Embryonic facial prominence (tissue), 1 donor: Measurements from ENCODE around the gene NLGN4Y.

Source experiments
- DNase-seq: peaks from one replicate; pipeline ENCODE4 v3.0.0-alpha.2; 2016; ENCODE audit errors: extremely low spot score

The NLGN4Y gene

DNA sequence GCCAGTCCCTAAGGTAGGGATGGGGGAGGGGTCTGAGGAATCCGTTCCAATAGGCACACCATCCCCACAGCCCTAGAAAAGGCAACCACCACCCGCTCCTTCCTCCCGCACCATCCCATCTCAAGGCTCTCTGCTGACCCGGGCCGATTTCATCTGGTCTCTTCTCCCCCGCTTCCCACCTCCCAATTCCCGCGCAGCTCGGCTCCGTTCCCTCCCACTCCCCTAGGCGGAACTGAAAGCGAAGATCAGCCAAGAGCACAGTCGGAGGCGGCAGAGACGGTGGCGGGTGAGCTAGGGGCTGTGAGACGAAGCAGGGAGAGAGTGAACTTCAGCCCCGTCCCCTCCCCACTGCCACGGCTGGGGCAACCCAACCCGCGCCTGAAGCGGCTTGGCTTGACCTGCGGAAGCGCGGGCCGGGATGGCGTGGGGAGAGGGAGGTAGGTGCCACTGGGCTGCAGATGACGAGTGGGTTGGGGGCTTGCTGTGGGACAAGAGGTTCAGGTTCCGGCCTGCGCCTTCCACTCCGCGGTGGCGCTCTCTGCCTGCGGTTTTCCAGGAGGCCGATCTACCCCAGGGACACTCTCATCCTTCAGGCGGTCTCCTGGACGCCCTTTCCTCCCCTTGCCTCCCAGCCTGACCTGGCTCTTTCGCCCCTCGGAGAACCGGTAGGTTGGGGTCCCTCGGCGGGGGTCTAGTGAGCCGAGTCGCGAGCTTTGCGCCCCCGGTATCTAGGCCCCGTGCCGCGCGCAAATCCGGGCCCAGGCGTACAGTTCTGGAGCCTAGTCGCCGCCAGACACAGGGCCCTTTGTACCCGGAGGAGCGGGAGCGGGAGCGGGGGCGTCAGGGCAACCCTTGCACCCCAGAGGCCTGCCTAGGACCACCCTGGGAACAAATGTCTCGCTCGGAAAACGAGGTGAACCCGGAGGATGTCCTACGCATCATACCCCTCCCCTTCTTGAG is at the start of gene NLGN4Y:
Gene NLGN4Y (plus strand): TSS at position 258 of the 960 bp plus-strand sequence. CDS start 97,591 bp downstream, outside the sequence.
- DNase-seq = peak; percentile 17

GRCh38 chrY:14485935-14486334 is 38.4 kb upstream of the NLGN4Y start:
- DNase-seq = no peak

- no peak for DNase-seq
Measured at GRCh38 chrY:14490226-14490625, 34.1 kb upstream of the NLGN4Y start.

GRCh38 chrY:14498071-14498470 is 26.3 kb upstream of the NLGN4Y start:
- DNase-seq = no peak

- no peak for DNase-seq
Measured at GRCh38 chrY:14504592-14504991, 19.7 kb upstream of the NLGN4Y start.

- DNase-seq = no peak
Measured at GRCh38 chrY:14522379-14522950, 1.9 kb upstream of the NLGN4Y start.

GRCh38 chrY:14523491-14524271 is 648 bp upstream of the NLGN4Y start:
- DNase-seq = no peak

- no peak for DNase-seq
Measured at GRCh38 chrY:14525315-14525714, 986 bp downstream of the NLGN4Y start.

DNA sequence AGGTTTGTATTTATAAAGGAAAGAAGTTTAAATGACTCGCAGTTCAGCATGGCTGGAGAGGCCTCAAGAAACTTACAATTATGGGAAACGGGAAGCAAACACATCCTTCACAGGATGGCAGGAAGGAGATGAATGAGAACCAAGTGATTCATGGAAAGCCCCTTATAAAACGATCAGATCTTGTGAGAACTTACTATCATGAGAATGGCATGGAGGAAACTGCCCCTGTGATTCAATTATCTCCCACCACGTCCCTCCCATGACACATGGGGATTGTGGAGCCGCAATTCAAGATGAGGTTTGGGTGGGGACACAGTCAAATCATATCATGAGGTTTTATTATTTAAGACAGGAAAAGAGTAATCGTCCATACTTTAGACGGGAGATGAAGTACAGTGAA is 4.0 kb downstream of the NLGN4Y start:
- DNase-seq = no peak

DNA sequence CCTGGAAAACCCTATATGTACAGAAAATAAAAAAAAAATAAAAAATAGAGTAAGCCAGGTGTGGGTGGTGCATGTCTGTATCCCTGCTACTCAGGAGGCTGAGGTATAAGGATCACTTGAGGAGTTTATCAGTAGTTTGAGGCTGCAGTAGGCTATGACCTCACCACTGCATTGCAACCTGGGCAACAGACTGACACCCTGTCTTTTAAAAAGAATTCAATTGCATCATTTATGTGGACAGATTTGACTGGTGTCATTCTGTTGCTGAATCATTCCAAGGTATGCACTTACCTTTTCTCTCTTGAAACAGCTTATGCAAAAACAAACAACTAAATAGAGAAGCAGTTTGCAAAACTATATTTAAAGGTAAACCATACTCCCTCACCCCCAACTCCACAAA is 12.4 kb downstream of the NLGN4Y start:
- no peak for DNase-seq

GRCh38 chrY:14543506-14543905 is 19.2 kb downstream of the NLGN4Y start:
- no peak for DNase-seq

GRCh38 chrY:14581294-14581693 is 57.0 kb downstream of the NLGN4Y start:
- DNase-seq = no peak

GRCh38 chrY:14586725-14587124 is 62.4 kb downstream of the NLGN4Y start:
- DNase-seq = no peak

- no peak for DNase-seq
Measured at GRCh38 chrY:14601372-14601771, 77.0 kb downstream of the NLGN4Y start.

GRCh38 chrY:14617625-14618024 is 93.3 kb downstream of the NLGN4Y start:
- DNase-seq = no peak

GRCh38 chrY:14618513-14618912 is 94.2 kb downstream of the NLGN4Y start:
- DNase-seq = no peak

DNA sequence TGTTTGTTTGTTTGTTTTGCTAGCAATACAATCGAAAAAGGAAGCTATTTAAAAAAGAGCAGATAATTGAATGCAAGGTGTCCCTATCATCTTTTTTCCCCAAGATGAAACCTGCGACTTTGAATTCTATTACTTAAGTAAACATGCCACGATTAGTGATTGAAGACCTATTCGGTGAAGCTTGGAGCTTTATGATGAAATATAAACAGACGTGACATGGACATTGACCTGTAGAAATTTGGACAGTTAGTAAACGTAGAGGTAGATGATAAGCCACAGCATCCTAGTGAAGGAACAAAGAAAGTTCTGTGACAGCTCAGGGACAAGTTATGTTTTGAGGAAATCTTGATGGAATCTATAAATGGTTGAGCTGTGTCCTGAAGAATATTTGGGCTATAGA is 103.9 kb downstream of the NLGN4Y start:
- DNase-seq = no peak

DNA sequence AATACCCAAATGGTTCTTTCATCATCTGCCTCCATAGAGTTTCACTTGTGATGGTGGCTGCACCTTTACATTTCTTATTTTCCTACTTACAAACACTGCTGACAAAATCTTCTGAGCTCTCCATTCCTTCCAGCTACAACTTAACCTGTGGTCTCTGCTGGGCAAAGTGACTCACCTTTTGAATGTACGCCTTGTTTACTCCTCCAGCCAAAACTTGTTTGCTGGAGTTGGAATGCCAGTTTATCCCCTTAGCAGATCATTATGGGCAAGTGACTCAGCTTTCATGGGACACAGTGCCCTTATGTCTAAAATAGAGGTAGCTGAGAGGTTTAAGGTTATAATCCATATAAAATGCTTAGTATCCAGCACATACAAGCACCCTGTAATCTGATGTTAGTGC is 107.3 kb downstream of the NLGN4Y start:
- no peak for DNase-seq

GRCh38 chrY:14633718-14634117 is 109.4 kb downstream of the NLGN4Y start:
- DNase-seq = no peak

- DNase-seq = no peak
Measured at GRCh38 chrY:14634954-14635353, 110.6 kb downstream of the NLGN4Y start.

DNA sequence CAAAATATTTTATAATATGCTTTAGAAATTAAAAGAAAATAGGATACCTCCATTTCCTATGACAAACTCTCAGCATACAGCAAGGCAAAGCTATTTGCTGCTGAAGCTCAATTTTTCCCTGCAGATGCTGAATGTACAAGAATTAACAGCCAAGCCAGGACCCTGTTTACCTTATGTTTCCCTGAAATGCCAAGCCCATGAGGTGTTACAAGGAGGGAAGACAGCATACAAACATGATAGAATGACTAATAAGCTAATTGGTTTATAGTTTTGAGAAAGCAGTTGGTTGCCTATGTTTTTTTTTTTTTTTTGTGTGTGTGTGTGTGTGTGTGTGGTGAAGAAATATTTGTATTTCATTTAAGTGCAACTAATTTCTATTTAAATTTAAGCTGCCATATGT is 113.2 kb downstream of the NLGN4Y start:
- DNase-seq = no peak

- no peak for DNase-seq
Measured at GRCh38 chrY:14641853-14642252, 117.5 kb downstream of the NLGN4Y start.
